ENCODE measurements around the gene B4GALT2. TPM values are rescaled to one million over a fixed set of nuclear protein-coding genes. Genes with fewer than 3 reads are reported as not detected.
A peak's percentile ranks its signal among the peaks of the same experiment; 100 is the strongest.

B4GALT2 gene
- total and polyA plus RNA-seq, 9 of the 15 experiments (the other 6 are each of a cell fraction or from before 2014, with no cell fraction given), result 1.3 to 86.8 (median 43.8) TPM

GRCh38 chr1:43969416-43969745, 9.6 kb upstream of the B4GALT2 start (continued):
- TF ChIP-seq, protein P1, sequence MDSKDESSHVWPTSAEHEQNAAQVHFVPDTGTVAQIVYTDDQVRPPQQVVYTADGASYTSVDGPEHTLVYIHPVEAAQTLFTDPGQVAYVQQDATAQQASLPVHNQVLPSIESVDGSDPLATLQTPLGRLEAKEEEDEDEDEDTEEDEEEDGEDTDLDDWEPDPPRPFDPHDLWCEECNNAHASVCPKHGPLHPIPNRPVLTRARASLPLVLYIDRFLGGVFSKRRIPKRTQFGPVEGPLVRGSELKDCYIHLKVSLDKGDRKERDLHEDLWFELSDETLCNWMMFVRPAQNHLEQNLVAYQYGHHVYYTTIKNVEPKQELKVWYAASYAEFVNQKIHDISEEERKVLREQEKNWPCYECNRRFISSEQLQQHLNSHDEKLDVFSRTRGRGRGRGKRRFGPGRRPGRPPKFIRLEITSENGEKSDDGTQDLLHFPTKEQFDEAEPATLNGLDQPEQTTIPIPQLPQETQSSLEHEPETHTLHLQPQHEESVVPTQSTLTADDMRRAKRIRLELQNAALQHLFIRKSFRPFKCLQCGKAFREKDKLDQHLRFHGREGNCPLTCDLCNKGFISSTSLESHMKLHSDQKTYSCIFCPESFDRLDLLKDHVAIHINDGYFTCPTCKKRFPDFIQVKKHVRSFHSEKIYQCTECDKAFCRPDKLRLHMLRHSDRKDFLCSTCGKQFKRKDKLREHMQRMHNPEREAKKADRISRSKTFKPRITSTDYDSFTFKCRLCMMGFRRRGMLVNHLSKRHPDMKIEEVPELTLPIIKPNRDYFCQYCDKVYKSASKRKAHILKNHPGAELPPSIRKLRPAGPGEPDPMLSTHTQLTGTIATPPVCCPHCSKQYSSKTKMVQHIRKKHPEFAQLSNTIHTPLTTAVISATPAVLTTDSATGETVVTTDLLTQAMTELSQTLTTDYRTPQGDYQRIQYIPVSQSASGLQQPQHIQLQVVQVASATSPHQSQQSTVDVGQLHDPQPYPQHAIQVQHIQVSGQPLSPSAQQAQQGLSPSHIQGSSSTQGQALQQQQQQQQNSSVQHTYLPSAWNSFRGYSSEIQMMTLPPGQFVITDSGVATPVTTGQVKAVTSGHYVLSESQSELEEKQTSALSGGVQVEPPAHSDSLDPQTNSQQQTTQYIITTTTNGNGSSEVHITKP (IDR thresholded peaks at IDR 0.05; ENCODE audit: partially characterized antibody), result peak; percentile 6
- TF ChIP-seq HSF4 (CRISPR knock-in tag; IDR thresholded peaks at IDR 0.05; ENCODE audit: borderline replicate concordance) (no peak), ADNP (tag; IDR thresholded peaks at IDR 0.05) (no peak), REST (IDR thresholded peaks at IDR 0.05; ENCODE audit: borderline replicate concordance) (peak; percentile 10; the same call in 1 of the 2 replicates), REST (CRISPR knock-in tag; IDR thresholded peaks at IDR 0.05; ENCODE audit: low read depth) (0 out of 2 replicates have a peak, but pooled peaks have one; percentile 8), NFRKB (IDR thresholded peaks at IDR 0.05; ENCODE audit: low read depth) (no peak), NR2C2 (CRISPR knock-in tag; IDR thresholded peaks at IDR 0.05) (no peak), NR2C2 (tag; IDR thresholded peaks at IDR 0.05) (0 out of 2 replicates have a peak, but pooled peaks have one; percentile 92), OTX1 (CRISPR knock-in tag; IDR thresholded peaks at IDR 0.05) (peak; percentile 56), CHCHD3 (CRISPR knock-in tag; IDR thresholded peaks at IDR 0.05) (no peak), EHMT2 (IDR thresholded peaks at IDR 0.05) (peak; percentile 35; the same call in 1 of the 2 replicates), NFIC (IDR thresholded peaks at IDR 0.05) (peak; percentile 45; the same call in 1 of the 2 replicates), LARP7 (IDR thresholded peaks at IDR 0.05) (peak; percentile 57; the same call in 1 of the 2 replicates), RBM25 (IDR thresholded peaks at IDR 0.05; ENCODE audit: low read depth, low read length, severe bottlenecking) (no peak)
- TF ChIP-seq, protein P2, sequence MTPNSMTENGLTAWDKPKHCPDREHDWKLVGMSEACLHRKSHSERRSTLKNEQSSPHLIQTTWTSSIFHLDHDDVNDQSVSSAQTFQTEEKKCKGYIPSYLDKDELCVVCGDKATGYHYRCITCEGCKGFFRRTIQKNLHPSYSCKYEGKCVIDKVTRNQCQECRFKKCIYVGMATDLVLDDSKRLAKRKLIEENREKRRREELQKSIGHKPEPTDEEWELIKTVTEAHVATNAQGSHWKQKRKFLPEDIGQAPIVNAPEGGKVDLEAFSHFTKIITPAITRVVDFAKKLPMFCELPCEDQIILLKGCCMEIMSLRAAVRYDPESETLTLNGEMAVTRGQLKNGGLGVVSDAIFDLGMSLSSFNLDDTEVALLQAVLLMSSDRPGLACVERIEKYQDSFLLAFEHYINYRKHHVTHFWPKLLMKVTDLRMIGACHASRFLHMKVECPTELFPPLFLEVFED (CRISPR knock-in tag; conservative IDR thresholded peaks at IDR 0.05), result 0 out of 2 replicates have a peak, but pooled peaks have one; percentile 19

All from K562 (cell line).